ENCODE results near the gene UBXN4.
"Not testable (repeated sequence)": the region's sequence is repeated elsewhere in the genome, so short reads cannot be mapped to it uniquely, and the experiment has no call there.

Gene UBXN4

DNA sequence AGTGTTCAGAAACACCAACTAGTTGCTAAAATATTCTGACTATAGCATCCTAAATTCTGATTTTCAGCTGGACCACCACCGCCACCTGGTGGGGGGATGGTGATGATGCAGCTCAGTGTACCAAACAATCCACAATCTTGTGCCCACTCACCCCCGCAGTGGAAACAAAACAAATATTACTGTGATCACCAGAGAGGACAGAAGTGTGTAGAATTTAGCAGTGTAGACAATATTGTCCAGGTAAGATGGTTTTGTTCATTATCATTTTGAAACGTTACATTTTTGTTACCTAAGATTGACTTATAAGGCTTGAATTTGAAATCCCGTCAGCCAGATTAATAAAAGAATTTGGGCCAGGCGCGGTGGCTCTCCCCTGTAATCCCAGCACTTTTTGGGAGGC is 31.7 kb upstream of the UBXN4 start:
- no peaks in the 10 kb centered on the region for H3K9me2 ChIP-seq (replicated peaks; ENCODE audit: low read depth, low read length)
- no peak overlapping the region for H3K4me2 ChIP-seq (ENCODE audit: low read depth, low read length, poor library complexity, severe bottlenecking)
- H3K79me2 ChIP-seq (ENCODE audit: insufficient read depth, low read length): no peaks in the 10 kb centered on the region
- H3K9ac ChIP-seq (ENCODE audit: low read depth, low read length, poor library complexity, severe bottlenecking): no peak overlapping the region
- TF ChIP-seq EZH2phosphoT487 (IDR thresholded peaks at IDR 0.05; ENCODE audit: borderline replicate concordance): no peak
- peak; percentile 97 for TF ChIP-seq CTCF (conservative IDR thresholded peaks at IDR 0.05; ENCODE audit: low read length)
- H3K4me1 ChIP-seq (ENCODE audit: insufficient read depth, low read length, poor library complexity, severe bottlenecking): no peaks in the 10 kb centered on the region
- H3K4me3 ChIP-seq (ENCODE audit: low read length, poor library complexity, severe bottlenecking): no peak overlapping the region
- H3K36me3 ChIP-seq (ENCODE audit: insufficient read depth, low read length): peaks cover 11% of the 10 kb centered on the region; the same call in 1 of the 2 replicates
- H3K9me3 ChIP-seq (ENCODE audit: insufficient read depth, low read depth, low read length): no peaks in the 10 kb centered on the region
- no peak overlapping the region for H2AFZ ChIP-seq (ENCODE audit: low read length)
- no peaks in the 10 kb centered on the region for H3K27me3 ChIP-seq (ENCODE audit: insufficient read depth, low read length, poor library complexity, severe bottlenecking)
- no peaks in the 10 kb centered on the region for H3F3A ChIP-seq (ENCODE audit: low read depth)
- H4K20me1 ChIP-seq (ENCODE audit: insufficient read depth, low read length, poor library complexity, severe bottlenecking): no peaks in the 10 kb centered on the region

DNA sequence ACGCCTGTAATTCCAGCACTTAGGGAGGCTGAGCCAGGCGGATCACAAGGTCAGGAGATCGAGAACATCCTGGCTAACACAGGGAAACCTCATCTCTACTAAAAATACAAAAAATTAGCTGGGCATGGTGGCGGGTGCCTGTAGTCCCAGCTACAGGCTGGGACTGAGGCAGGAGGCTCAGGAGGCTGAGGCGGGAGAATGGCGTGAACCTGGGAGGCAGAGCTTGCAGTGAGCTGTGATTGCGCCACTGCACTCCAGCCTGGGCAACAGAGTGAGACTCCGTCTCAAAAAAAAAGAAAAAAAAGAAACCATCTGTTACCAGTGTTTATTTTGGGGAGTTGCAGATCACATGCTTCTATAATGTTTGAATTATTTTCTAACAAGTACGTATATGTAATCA is 26.6 kb upstream of the UBXN4 start:
- not testable (repeated sequence) for H3F3A ChIP-seq (ENCODE audit: low read depth); H3K9me3 ChIP-seq (ENCODE audit: insufficient read depth, low read depth, low read length); H4K20me1 ChIP-seq (ENCODE audit: insufficient read depth, low read length, poor library complexity, severe bottlenecking); H3K9ac ChIP-seq (ENCODE audit: low read depth, low read length, poor library complexity, severe bottlenecking); H3K27me3 ChIP-seq (ENCODE audit: insufficient read depth, low read length, poor library complexity, severe bottlenecking); H2AFZ ChIP-seq (ENCODE audit: low read length); H3K79me2 ChIP-seq (ENCODE audit: insufficient read depth, low read length); H3K4me3 ChIP-seq (ENCODE audit: low read length, poor library complexity, severe bottlenecking); H3K4me1 ChIP-seq (ENCODE audit: insufficient read depth, low read length, poor library complexity, severe bottlenecking); H3K4me2 ChIP-seq (ENCODE audit: low read depth, low read length, poor library complexity, severe bottlenecking); H3K9me2 ChIP-seq (replicated peaks; ENCODE audit: low read depth, low read length)
- peaks cover 36% of the 10 kb centered on the region; the same call in 1 of the 2 replicates for H3K36me3 ChIP-seq (ENCODE audit: insufficient read depth, low read length)

DNA sequence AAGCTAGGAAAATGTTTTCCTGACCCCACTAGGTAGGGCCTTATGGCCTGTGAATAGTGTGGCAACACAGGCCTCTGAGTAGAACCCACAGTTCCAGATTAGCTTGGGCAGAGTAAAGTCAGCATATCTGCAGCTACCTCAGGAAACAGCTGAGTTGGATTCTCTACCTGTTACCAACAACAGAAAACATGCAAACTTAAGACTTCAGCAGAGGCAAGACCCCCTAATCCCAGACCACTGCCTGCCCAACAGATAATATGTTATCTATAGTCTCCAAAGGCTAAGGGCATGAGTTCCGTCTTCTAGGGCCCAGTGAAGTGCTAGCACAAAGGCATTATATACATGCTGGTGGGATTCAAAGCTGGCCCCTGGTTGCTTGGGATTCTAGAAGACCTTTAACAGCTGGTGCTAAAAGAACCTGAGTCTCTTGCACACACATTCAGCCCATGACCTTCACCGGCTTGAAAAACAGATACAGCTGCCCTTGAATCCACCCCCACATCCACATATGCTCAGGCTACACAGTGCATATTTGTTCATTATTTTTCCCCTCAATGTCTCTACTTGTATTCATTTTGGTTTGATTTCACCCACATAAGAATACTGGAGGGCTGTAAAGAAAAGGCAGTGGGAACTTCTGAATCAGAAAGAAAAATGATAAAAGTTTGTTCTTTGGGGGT is 13.5 kb upstream of the UBXN4 start:
- Histone ChIP-seq H3K36me3 (ENCODE audit: insufficient read depth, low read length) (peaks cover 12% of the 10 kb centered on the region; the same call in 1 of the 2 replicates), H3K27me3 (ENCODE audit: insufficient read depth, low read length, poor library complexity, severe bottlenecking) (no peaks in the 10 kb centered on the region), H4K20me1 (ENCODE audit: insufficient read depth, low read length, poor library complexity, severe bottlenecking) (no peaks in the 10 kb centered on the region), H3F3A (ENCODE audit: low read depth) (no peaks in the 10 kb centered on the region), H3K9me3 (ENCODE audit: insufficient read depth, low read depth, low read length) (no peaks in the 10 kb centered on the region), H3K4me1 (ENCODE audit: insufficient read depth, low read length, poor library complexity, severe bottlenecking) (no peaks in the 10 kb centered on the region), H3K4me3 (ENCODE audit: low read length, poor library complexity, severe bottlenecking) (no peak overlapping the region), H3K4me2 (ENCODE audit: low read depth, low read length, poor library complexity, severe bottlenecking) (no peak overlapping the region), H2AFZ (ENCODE audit: low read length) (no peak overlapping the region), H3K79me2 (ENCODE audit: insufficient read depth, low read length) (no peaks in the 10 kb centered on the region), H3K9me2 (replicated peaks; ENCODE audit: low read depth, low read length) (no peaks in the 10 kb centered on the region), H3K9ac (ENCODE audit: low read depth, low read length, poor library complexity, severe bottlenecking) (no peak overlapping the region)
- TF ChIP-seq CTCF (conservative IDR thresholded peaks at IDR 0.05; ENCODE audit: low read length) (no peak), EZH2phosphoT487 (IDR thresholded peaks at IDR 0.05; ENCODE audit: borderline replicate concordance) (no peak)

- Histone ChIP-seq H3F3A (ENCODE audit: low read depth) (no peaks in the 10 kb centered on the region), H3K27me3 (ENCODE audit: insufficient read depth, low read length, poor library complexity, severe bottlenecking) (no peaks in the 10 kb centered on the region), H3K79me2 (ENCODE audit: insufficient read depth, low read length) (no peaks in the 10 kb centered on the region), H3K4me2 (ENCODE audit: low read depth, low read length, poor library complexity, severe bottlenecking) (no peak overlapping the region), H2AFZ (ENCODE audit: low read length) (no peak overlapping the region), H3K4me1 (ENCODE audit: insufficient read depth, low read length, poor library complexity, severe bottlenecking) (no peaks in the 10 kb centered on the region), H3K9me3 (ENCODE audit: insufficient read depth, low read depth, low read length) (no peaks in the 10 kb centered on the region), H3K9ac (ENCODE audit: low read depth, low read length, poor library complexity, severe bottlenecking) (no peak overlapping the region), H4K20me1 (ENCODE audit: insufficient read depth, low read length, poor library complexity, severe bottlenecking) (no peaks in the 10 kb centered on the region), H3K4me3 (ENCODE audit: low read length, poor library complexity, severe bottlenecking) (no peak overlapping the region), H3K36me3 (ENCODE audit: insufficient read depth, low read length) (no peaks in the 10 kb centered on the region), H3K9me2 (replicated peaks; ENCODE audit: low read depth, low read length) (no peaks in the 10 kb centered on the region)
- TF ChIP-seq CTCF (conservative IDR thresholded peaks at IDR 0.05; ENCODE audit: low read length) (no peak), EZH2phosphoT487 (IDR thresholded peaks at IDR 0.05; ENCODE audit: borderline replicate concordance) (no peak)
These were observed 9.1 kb upstream of the UBXN4 start for GRCh38 chr2:135732561-135732960.

Measured in Loucy (cell line).